HepG2 (cell line): Measurements from ENCODE around the gene SYNC. TPM values are rescaled to one million over a fixed set of nuclear protein-coding genes. Genes with fewer than 3 reads are reported as not detected.
A peak's percentile ranks its signal among the peaks of the same experiment; 100 is the strongest.

ENCODE experiments used
- ATF7 ChIP-seq, 2 experiments: fragments of 450-650 bp in 1 of 2; sonication (generic) in 1 of 2; formaldehyde crosslinking in 1 of 2; IDR thresholded peaks; 2 replicates each; pipeline versions ENCODE4 v1.4.0 to v1.6.1; 2016 to 2020; ENCODE audit warnings: antibody characterized with exemption in 1 of 2, mild to moderate bottlenecking in 1 of 2, missing genetic modification reagents in 1 of 2
- CEBPG ChIP-seq: IDR thresholded peaks from 2 replicates; pipeline ENCODE4 v1.6.1; 2016
- CHD4 ChIP-seq: fragments of 200-600 bp; sonication (generic); IDR thresholded peaks from 2 replicates; pipeline ENCODE4 v1.7.0; 2017; ENCODE audit warnings: mild to moderate bottlenecking, low read length, borderline replicate concordance
- HDAC1 ChIP-seq: sonication (generic); formaldehyde crosslinking; IDR thresholded peaks from 2 replicates; pipeline ENCODE4 v1.5.1; 2020; ENCODE audit warnings: mild to moderate bottlenecking, missing genetic modification reagents
- HNRNPL ChIP-seq: fragments of 200-400 bp; formaldehyde crosslinking; IDR thresholded peaks from 2 replicates; pipeline ENCODE4 v1.6.1; 2017; ENCODE audit warnings: mild to moderate bottlenecking, low read depth, low read length
- KAT8 ChIP-seq: IDR thresholded peaks from 2 replicates; pipeline ENCODE4 v1.6.1; 2016; ENCODE audit warnings: missing genetic modification reagents, missing compliant biosample characterization
- MBNL3 ChIP-seq: fragments of 250-450 bp; sonication (Bioruptor Pico); conservative IDR thresholded peaks from 2 replicates; pipeline ENCODE4 v1.8.0; 2022; ENCODE audit warnings: mild to moderate bottlenecking, inconsistent platforms
- NR2F1 ChIP-seq, 2 experiments: fragments of 450-650 bp in 1 of 2; formaldehyde crosslinking in 1 of 2; IDR thresholded peaks; 2 replicates each; pipeline versions ENCODE4 v1.5.0 to v1.6.1; 2016 to 2020; ENCODE audit warnings: mild to moderate bottlenecking in 1 of 2, missing compliant biosample characterization in 1 of 2, missing genetic modification reagents in 1 of 2, moderate library complexity in 1 of 2
- SMARCC2 ChIP-seq: fragments of 450-650 bp; IDR thresholded peaks from 2 replicates; pipeline ENCODE4 v1.6.1; 2017; ENCODE audit warnings: antibody characterized with exemption, mild to moderate bottlenecking
- ZNF225 ChIP-seq: sonication (generic); formaldehyde crosslinking; IDR thresholded peaks from 2 replicates; pipeline ENCODE4 v1.4.0; 2020; ENCODE audit warnings: mild to moderate bottlenecking, missing genetic modification reagents
- ZNF350 ChIP-seq: sonication (generic); formaldehyde crosslinking; IDR thresholded peaks from 2 replicates; pipeline ENCODE4 v1.4.0; 2020; ENCODE audit warnings: mild to moderate bottlenecking, low read depth, missing genetic modification reagents, borderline replicate concordance
- ZNF670 ChIP-seq: sonication (generic); formaldehyde crosslinking; IDR thresholded peaks from 2 replicates; pipeline ENCODE4 v1.8.0; 2022; ENCODE audit warnings: mild to moderate bottlenecking, missing genetic modification reagents, borderline replicate concordance
- polyA plus RNA-seq, 8 experiments: library from polyadenylated mRNA; depleted of rRNA in 3 of 8; stranded (reverse) in 7 of 8; unstranded in 1 of 8; fragments of >200 nt; fragmentation: Illumina TruSeq in 4 of 8; extraction: Trizol in 4 of 8; gene quantifications; 2 replicates each; pipeline versions ENCODE4 v1.2.1 to v1.2.3, GENCODE V29; 2011 to 2016; ENCODE audit warnings: low read depth in 4 of 8, missing spikeins in 1 of 8, mixed read lengths in 1 of 8; ENCODE audit not compliant: insufficient read depth in 1 of 8
- total RNA-seq, 5 experiments: library from RNA; depleted of rRNA; stranded (reverse); fragments of >200 nt; fragmentation: Illumina TruSeq; extraction: Trizol; gene quantifications; 2 replicates each; pipeline ENCODE4 v1.2.3, GENCODE V29; 2016; ENCODE audit warnings: low read depth in 1 of 5
- TF ChIP-seq, protein P1 (sequence below): sonication (generic); formaldehyde crosslinking; IDR thresholded peaks from one replicate; pipeline ENCODE4 v1.5.1; 2020; ENCODE audit warnings: mild to moderate bottlenecking, missing genetic modification reagents; ENCODE audit errors: not compliant biosample characterization
- TF ChIP-seq, protein P2 (sequence below): sonication (generic); formaldehyde crosslinking; IDR thresholded peaks from 2 replicates; pipeline ENCODE4 v1.4.0; 2020; ENCODE audit warnings: missing genetic modification reagents; ENCODE audit errors: not compliant biosample characterization
- TF ChIP-seq, protein P3 (sequence below): sonication (generic); formaldehyde crosslinking; IDR thresholded peaks from 2 replicates; pipeline ENCODE4 v1.5.1; 2020; ENCODE audit warnings: mild to moderate bottlenecking, missing genetic modification reagents

Gene SYNC
- total and polyA plus RNA-seq, 2 of the 13 experiments (the other 11 are each of a cell fraction or from before 2014, with no cell fraction given) = 2.4 to 5.4 TPM

DNA sequence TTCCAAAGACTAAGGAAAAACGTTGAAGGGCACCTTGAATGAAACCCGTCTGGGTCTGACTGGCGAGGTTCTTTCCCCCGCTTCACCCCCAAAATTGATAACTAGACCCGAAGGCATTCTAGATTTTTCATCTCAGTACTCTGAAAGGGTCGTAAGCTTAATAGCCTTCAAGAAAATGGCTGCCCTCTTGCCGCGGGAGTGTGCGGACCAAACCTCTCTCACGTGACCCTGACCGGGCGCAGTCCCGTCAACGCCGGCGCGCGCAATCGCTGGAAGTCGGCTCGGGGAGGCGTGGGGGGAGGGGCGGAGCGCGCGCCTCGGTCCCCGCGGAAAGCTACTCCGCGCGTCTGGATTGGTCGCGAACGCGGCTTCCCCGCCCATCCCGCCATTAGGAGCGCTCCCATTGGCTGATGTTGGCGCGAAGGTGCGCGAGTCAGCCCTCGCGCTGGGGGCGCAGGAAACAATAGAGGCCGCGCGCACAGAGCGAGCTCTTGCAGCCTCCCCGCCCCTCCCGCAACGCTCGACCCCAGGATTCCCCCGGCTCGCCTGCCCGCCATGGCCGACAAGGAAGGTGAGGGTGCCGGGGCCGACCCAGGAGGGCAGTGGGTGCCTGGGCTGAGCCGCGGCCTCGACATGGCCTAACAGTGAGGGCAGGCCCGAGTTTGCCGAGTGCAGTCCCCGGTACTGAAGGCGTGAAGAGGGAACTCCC, 51.7 kb downstream of the SYNC start, which contains the start of gene RBBP4 (continued):
- TF ChIP-seq, protein P1, sequence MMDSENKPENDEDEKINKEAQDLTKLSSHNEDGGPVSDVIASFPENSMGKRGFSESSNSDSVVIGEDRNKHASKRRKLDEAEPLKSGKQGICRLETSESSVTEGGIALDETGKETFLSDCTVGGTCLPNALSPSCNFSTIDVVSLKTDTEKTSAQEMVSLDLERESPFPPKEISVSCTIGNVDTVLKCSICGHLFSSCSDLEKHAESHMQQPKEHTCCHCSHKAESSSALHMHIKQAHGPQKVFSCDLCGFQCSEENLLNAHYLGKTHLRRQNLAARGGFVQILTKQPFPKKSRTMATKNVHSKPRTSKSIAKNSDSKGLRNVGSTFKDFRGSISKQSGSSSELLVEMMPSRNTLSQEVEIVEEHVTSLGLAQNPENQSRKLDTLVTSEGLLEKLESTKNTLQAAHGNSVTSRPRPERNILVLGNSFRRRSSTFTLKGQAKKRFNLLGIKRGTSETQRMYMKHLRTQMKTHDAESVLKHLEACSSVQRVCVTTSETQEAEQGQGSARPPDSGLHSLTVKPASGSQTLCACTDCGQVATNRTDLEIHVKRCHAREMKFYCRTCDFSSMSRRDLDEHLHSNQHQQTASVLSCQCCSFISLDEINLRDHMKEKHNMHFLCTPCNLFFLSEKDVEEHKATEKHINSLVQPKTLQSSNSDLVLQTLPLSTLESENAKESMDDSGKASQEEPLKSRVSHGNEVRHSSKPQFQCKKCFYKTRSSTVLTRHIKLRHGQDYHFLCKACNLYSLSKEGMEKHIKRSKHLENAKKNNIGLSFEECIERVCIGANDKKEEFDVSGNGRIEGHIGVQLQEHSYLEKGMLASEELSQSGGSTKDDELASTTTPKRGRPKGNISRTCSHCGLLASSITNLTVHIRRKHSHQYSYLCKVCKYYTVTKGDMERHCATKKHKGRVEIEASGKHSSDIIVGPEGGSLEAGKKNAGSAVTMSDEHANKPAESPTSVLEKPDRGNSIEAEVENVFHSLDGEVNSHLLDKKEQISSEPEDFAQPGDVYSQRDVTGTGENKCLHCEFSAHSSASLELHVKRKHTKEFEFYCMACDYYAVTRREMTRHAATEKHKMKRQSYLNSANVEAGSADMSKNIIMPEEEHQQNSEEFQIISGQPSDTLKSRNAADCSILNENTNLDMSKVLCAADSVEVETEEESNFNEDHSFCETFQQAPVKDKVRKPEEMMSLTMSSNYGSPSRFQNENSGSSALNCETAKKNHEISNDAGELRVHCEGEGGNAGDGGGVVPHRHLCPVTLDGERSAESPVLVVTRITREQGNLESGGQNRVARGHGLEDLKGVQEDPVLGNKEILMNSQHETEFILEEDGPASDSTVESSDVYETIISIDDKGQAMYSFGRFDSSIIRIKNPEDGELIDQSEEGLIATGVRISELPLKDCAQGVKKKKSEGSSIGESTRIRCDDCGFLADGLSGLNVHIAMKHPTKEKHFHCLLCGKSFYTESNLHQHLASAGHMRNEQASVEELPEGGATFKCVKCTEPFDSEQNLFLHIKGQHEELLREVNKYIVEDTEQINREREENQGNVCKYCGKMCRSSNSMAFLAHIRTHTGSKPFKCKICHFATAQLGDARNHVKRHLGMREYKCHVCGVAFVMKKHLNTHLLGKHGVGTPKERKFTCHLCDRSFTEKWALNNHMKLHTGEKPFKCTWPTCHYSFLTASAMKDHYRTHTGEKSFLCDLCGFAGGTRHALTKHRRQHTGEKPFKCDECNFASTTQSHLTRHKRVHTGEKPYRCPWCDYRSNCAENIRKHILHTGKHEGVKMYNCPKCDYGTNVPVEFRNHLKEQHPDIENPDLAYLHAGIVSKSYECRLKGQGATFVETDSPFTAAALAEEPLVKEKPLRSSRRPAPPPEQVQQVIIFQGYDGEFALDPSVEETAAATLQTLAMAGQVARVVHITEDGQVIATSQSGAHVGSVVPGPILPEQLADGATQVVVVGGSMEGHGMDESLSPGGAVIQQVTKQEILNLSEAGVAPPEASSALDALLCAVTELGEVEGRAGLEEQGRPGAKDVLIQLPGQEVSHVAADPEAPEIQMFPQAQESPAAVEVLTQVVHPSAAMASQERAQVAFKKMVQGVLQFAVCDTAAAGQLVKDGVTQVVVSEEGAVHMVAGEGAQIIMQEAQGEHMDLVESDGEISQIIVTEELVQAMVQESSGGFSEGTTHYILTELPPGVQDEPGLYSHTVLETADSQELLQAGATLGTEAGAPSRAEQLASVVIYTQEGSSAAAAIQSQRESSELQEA = peak; percentile 92
- peak; percentile 81; the same call in 1 of the 2 replicates for TF ChIP-seq CHD4
- peak in 1 of 2 experiments; percentile 45; a peak in 2 of 4 replicates for TF ChIP-seq NR2F1 (CRISPR knock-in tag; IDR thresholded peaks at IDR 0.05)
- TF ChIP-seq, protein P2, sequence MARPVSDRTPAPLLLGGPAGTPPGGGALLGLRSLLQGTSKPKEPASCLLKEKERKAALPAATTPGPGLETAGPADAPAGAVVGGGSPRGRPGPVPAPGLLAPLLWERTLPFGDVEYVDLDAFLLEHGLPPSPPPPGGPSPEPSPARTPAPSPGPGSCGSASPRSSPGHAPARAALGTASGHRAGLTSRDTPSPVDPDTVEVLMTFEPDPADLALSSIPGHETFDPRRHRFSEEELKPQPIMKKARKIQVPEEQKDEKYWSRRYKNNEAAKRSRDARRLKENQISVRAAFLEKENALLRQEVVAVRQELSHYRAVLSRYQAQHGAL (CRISPR knock-in tag) = no peak
- TF ChIP-seq ZNF670 (CRISPR knock-in tag) = peak; percentile 93; the same call in 1 of the 2 replicates
- TF ChIP-seq CEBPG (CRISPR knock-in tag) = peak; percentile 22; the same call in 1 of the 2 replicates
- 0 out of 2 replicates have a peak, but pooled peaks have one; percentile 60 for TF ChIP-seq HNRNPL
- peak; percentile 81 for TF ChIP-seq HDAC1 (CRISPR knock-in tag)
- no peak for TF ChIP-seq ATF7 (IDR thresholded peaks at IDR 0.05)
- TF ChIP-seq ATF7 (CRISPR knock-in tag; IDR thresholded peaks at IDR 0.05) = no peak
- TF ChIP-seq ZNF350 (CRISPR knock-in tag) = peak; percentile 66; the same call in 1 of the 2 replicates
- peak; percentile 48; the same call in 1 of the 2 replicates for TF ChIP-seq KAT8 (CRISPR knock-in tag)
- no peak for TF ChIP-seq SMARCC2
- TF ChIP-seq MBNL3 = peak; percentile 98
- TF ChIP-seq, protein P3, sequence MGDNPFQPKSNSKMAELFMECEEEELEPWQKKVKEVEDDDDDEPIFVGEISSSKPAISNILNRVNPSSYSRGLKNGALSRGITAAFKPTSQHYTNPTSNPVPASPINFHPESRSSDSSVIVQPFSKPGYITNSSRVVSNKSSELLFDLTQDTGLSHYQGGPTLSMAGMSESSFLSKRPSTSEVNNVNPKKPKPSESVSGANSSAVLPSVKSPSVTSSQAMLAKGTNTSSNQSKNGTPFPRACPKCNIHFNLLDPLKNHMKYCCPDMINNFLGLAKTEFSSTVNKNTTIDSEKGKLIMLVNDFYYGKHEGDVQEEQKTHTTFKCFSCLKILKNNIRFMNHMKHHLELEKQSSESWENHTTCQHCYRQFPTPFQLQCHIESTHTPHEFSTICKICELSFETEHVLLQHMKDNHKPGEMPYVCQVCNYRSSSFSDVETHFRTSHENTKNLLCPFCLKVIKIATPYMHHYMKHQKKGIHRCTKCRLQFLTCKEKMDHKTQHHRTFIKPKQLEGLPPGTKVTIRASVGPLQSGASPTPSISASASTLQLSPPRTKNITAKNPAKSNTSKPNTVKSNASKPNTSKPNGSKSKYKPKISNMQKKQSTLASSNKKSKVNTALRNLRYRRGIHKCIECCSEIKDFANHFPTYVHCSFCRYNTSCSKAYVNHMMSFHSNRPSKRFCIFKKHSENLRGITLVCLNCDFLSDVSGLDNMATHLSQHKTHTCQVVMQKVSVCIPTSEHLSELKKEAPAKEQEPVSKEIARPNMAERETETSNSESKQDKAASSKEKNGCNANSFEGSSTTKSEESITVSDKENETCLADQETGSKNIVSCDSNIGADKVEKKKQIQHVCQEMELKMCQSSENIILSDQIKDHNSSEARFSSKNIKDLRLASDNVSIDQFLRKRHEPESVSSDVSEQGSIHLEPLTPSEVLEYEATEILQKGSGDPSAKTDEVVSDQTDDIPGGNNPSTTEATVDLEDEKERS (CRISPR knock-in tag) = peak; percentile 44; the same call in 1 of the 2 replicates
- TF ChIP-seq ZNF225 (CRISPR knock-in tag) = peak; percentile 89; the same call in 1 of the 2 replicates
